Testis (tissue), 3 donors: ENCODE data around the gene MAP2K5. TPM values are rescaled to one million over a fixed set of nuclear protein-coding genes. Genes with fewer than 3 reads are reported as not detected.

Source experiments
- DNase-seq: peaks from one replicate; pipeline ENCODE4 v3.0.0-alpha.2; 2019
- H3K27ac ChIP-seq, 2 donors: fragments of 200-600 bp; sonication (generic); one replicate each; pipeline ENCODE4 v1.5.1; 2019
- H3K27me3 ChIP-seq: fragments of 200-600 bp; sonication (generic); one replicate; pipeline ENCODE4 v1.5.1; 2019
- H3K36me3 ChIP-seq: fragments of 200-600 bp; sonication (generic); one replicate; pipeline ENCODE4 v1.5.1; 2017; ENCODE audit warnings: low read depth; ENCODE audit errors: missing control alignments
- H3K4me1 ChIP-seq: fragments of 200-600 bp; sonication (generic); one replicate; pipeline ENCODE4 v1.5.1; 2019
- H3K4me3 ChIP-seq, 2 donors: fragments of 200-600 bp; sonication (generic); one replicate each; pipeline ENCODE4 v1.5.1; 2017 to 2019
- H3K9me3 ChIP-seq: fragments of 200-600 bp; sonication (generic); one replicate; pipeline ENCODE4 v1.5.1; 2017
- POLR2A ChIP-seq: fragments of 450-650 bp; IDR thresholded peaks from one replicate; pipeline ENCODE4 v1.6.1; 2017; ENCODE audit warnings: antibody characterized with exemption, mild to moderate bottlenecking, moderate library complexity
- WGBS, 2 donors: methylation state at CpG; one replicate each; pipeline ENCODE4 v1.1.5; 2018; 5-methylcytosine and 5-hydroxymethylcytosine counted together
- intact Hi-C: fragments of 100-400 bp; cut with DNase I; formaldehyde crosslinking; loops from one replicate; pipeline ENCODE4 v1.15.1; 2023; ENCODE audit warnings: low total_unique reads
- polyA plus RNA-seq: library from polyadenylated mRNA; stranded (reverse); fragments of 350-450 nt; fragmentation: Illumina TruSeq; extraction: RNeasy Lipid Tissue Mini Kit (QIAGEN cat#74804); gene quantifications from one replicate; pipeline ENCODE4 v1.2.3, GENCODE V29; 2014; ENCODE audit warnings: low read depth, low replicate concordance; ENCODE audit not compliant: insufficient read depth
- total RNA-seq, 2 donors: library from RNA; depleted of rRNA; stranded (reverse); fragments of >200 nt; gene quantifications; one replicate each; pipeline ENCODE4 v1.2.3, GENCODE V29; 2016
- TF ChIP-seq, protein P1 (sequence below), 3 experiments: fragments of 450-650 bp in 2 of 3; fragments of 200-600 bp in 1 of 3; sonication (generic) in 1 of 3; IDR thresholded peaks; one replicate each; pipeline ENCODE4 v1.5.1; 2016 to 2019; ENCODE audit warnings: antibody characterized with exemption in 3 of 3, mild to moderate bottlenecking in 2 of 3, moderate library complexity in 1 of 3

The MAP2K5 gene
- total and polyA plus RNA-seq, 3 donors from 2014 or later: 28.0 to 34.3 (median 31.2) TPM

- no peaks in the 10 kb centered on the region for H3K4me1 ChIP-seq
- intact Hi-C loops: no loop called here
- H3K27ac ChIP-seq: no peak overlapping the region
- no peaks in the 10 kb centered on the region for H3K36me3 ChIP-seq
- no peak for DNase-seq
- WGBS, 2 donors: 86 to 93% methylated on average over 7 of the region's 7 CpGs
- H3K27me3 ChIP-seq: no peaks in the 10 kb centered on the region
- no peak overlapping the region for H3K4me3 ChIP-seq
- TF ChIP-seq, protein P1, sequence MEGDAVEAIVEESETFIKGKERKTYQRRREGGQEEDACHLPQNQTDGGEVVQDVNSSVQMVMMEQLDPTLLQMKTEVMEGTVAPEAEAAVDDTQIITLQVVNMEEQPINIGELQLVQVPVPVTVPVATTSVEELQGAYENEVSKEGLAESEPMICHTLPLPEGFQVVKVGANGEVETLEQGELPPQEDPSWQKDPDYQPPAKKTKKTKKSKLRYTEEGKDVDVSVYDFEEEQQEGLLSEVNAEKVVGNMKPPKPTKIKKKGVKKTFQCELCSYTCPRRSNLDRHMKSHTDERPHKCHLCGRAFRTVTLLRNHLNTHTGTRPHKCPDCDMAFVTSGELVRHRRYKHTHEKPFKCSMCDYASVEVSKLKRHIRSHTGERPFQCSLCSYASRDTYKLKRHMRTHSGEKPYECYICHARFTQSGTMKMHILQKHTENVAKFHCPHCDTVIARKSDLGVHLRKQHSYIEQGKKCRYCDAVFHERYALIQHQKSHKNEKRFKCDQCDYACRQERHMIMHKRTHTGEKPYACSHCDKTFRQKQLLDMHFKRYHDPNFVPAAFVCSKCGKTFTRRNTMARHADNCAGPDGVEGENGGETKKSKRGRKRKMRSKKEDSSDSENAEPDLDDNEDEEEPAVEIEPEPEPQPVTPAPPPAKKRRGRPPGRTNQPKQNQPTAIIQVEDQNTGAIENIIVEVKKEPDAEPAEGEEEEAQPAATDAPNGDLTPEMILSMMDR (IDR thresholded peaks at IDR 0.05): no peak
- TF ChIP-seq POLR2A: no peak
- H3K9me3 ChIP-seq: no peaks in the 10 kb centered on the region
Measured at GRCh38 chr15:67768313-67768977, 225.9 kb downstream of the MAP2K5 start.

DNA sequence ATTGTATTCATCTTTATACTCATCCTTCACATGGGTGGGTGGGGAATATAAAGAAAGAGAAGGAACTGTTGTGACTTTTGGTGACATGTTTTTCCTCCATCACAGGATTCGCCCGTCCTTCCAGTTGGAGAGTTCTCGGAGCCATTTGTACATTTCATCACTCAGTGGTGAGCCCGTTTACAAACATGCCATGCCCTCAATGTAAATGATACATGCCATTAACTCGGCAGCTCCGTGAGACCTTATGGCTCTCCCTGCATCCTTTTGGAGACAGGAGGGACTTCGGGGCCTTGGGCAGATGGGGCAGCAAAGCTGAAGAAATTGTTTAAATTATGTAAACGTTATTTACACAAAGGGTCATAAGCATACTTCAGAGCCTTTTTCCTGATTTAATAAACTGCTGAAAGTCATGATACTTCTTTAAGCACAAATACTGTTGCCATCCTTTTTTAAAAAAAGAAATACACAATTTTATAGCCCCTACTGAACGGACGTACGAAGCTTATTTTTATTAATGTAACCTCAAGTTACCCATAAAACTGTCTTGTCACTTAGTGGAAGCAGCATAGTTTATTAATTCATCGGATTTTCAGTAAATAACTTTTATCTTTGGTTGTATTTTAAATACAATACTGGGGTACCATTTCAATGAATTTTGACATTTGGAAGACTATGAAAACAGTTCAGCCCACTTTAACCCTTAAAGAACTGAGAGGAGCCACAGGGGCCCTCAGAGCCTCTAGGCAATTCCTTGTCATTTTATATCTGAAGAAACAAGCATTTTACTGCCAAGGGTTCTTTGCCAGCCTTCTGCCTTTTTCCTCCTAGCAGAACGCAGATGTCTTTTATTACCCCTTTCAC is 227.2 kb downstream of the MAP2K5 start:
- no peaks in the 10 kb centered on the region for H3K27me3 ChIP-seq
- H3K36me3 ChIP-seq: no peaks in the 10 kb centered on the region
- H3K9me3 ChIP-seq: no peaks in the 10 kb centered on the region
- H3K4me3 ChIP-seq: no peak overlapping the region
- TF ChIP-seq, protein P1 (IDR thresholded peaks at IDR 0.05): no peak
- no peak for TF ChIP-seq POLR2A
- 87 to 93% methylated on average over 13 of the region's 13 CpGs for WGBS, 2 donors
- DNase-seq: no peak
- no peaks in the 10 kb centered on the region for H3K4me1 ChIP-seq
- H3K27ac ChIP-seq: no peak overlapping the region
- intact Hi-C loops: no loop called here

DNA sequence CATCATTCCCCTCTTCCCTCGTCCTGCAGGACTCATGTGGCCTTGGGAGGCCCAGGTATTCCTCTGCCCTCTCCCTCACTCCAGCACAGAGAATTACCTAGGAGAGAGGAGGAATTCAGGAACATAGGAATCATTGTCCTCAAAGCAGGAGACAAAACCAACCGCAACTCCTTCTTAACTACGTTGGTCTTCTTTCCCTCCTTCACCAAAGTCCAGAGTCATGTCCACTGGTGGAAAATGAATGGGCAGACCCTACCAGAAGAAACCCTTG is 227.8 kb downstream of the MAP2K5 start:
- Histone ChIP-seq H3K27ac (no peak overlapping the region), H3K27me3 (no peaks in the 10 kb centered on the region), H3K4me3 (no peak overlapping the region), H3K36me3 (no peaks in the 10 kb centered on the region), H3K9me3 (no peaks in the 10 kb centered on the region), H3K4me1 (no peaks in the 10 kb centered on the region)
- no peak for DNase-seq
- 86 to 87% methylated on average over 3 of the region's 3 CpGs for WGBS, 2 donors
- TF ChIP-seq, protein P1 (IDR thresholded peaks at IDR 0.05): no peak
- no peak for TF ChIP-seq POLR2A
- intact Hi-C loops: no loop called here

GRCh38 chr15:67771189-67771800 is 228.8 kb downstream of the MAP2K5 start:
- WGBS, 2 donors: 76 to 77% methylated on average over 7 of the region's 7 CpGs
- no peaks in the 10 kb centered on the region for H3K27me3 ChIP-seq
- DNase-seq: no peak
- no peak overlapping the region for H3K4me3 ChIP-seq
- no peaks in the 10 kb centered on the region for H3K36me3 ChIP-seq
- H3K27ac ChIP-seq: no peak overlapping the region
- intact Hi-C loops: no loop called here
- TF ChIP-seq, protein P1 (IDR thresholded peaks at IDR 0.05): no peak
- TF ChIP-seq POLR2A: no peak
- no peaks in the 10 kb centered on the region for H3K9me3 ChIP-seq
- no peaks in the 10 kb centered on the region for H3K4me1 ChIP-seq
